ENCODE measurements around the gene RIMBP2.
"Not testable (repeated sequence)": the region's sequence is repeated elsewhere in the genome, so short reads cannot be mapped to it uniquely, and the experiment has no call there.

The RIMBP2 gene

GRCh38 chr12:130739571-130739970, 23.5 kb upstream of the RIMBP2 start:
- DNase-seq (ENCODE audit: low read depth): no peak

GRCh38 chr12:130738403-130738802, 22.3 kb upstream of the RIMBP2 start:
- not testable (repeated sequence) for DNase-seq (ENCODE audit: low read depth)

- DNase-seq (ENCODE audit: low read depth): no peak
Measured at GRCh38 chr12:130737731-130738130, 21.6 kb upstream of the RIMBP2 start.

GRCh38 chr12:130729344-130729743, 13.2 kb upstream of the RIMBP2 start:
- DNase-seq (ENCODE audit: low read depth): no peak

- DNase-seq (ENCODE audit: low read depth): no peak
Measured at GRCh38 chr12:130728158-130729058, 12.3 kb upstream of the RIMBP2 start.

GRCh38 chr12:130719263-130719859, 3.3 kb upstream of the RIMBP2 start:
- no peak for DNase-seq (ENCODE audit: low read depth)

GRCh38 chr12:130717752-130718151, 1.7 kb upstream of the RIMBP2 start:
- DNase-seq (ENCODE audit: low read depth): no peak

GRCh38 chr12:130716969-130717366, 869 bp upstream of the RIMBP2 start:
- DNase-seq (ENCODE audit: low read depth): no peak

GRCh38 chr12:130715150-130715997, 725 bp downstream of the RIMBP2 start:
- no peak for DNase-seq (ENCODE audit: low read depth)

- no peak for DNase-seq (ENCODE audit: low read depth)
Measured at GRCh38 chr12:130714591-130715149, 1.4 kb downstream of the RIMBP2 start.

GRCh38 chr12:130714091-130714590, 2.0 kb downstream of the RIMBP2 start:
- DNase-seq (ENCODE audit: low read depth): no peak

GRCh38 chr12:130713581-130713991, 2.5 kb downstream of the RIMBP2 start:
- DNase-seq (ENCODE audit: low read depth): no peak

GRCh38 chr12:130712346-130713065, 3.6 kb downstream of the RIMBP2 start:
- DNase-seq (ENCODE audit: low read depth): no peak

- no peak for DNase-seq (ENCODE audit: low read depth)
Measured at GRCh38 chr12:130711756-130712155, 4.3 kb downstream of the RIMBP2 start.

GRCh38 chr12:130710733-130711080, 5.4 kb downstream of the RIMBP2 start:
- no peak for DNase-seq (ENCODE audit: low read depth)

GRCh38 chr12:130709971-130710732, 5.9 kb downstream of the RIMBP2 start:
- no peak for DNase-seq (ENCODE audit: low read depth)

GRCh38 chr12:130709151-130709970, 6.7 kb downstream of the RIMBP2 start:
- DNase-seq (ENCODE audit: low read depth): no peak

GRCh38 chr12:130708648-130709047, 7.5 kb downstream of the RIMBP2 start:
- no peak for DNase-seq (ENCODE audit: low read depth)

GRCh38 chr12:130707571-130707891, 8.6 kb downstream of the RIMBP2 start:
- DNase-seq (ENCODE audit: low read depth): no peak
